Pancreas (tissue), 10 donors: ENCODE measurements around the gene CRADD. TPM values are rescaled to one million over a fixed set of nuclear protein-coding genes. Genes with fewer than 3 reads are reported as not detected.

ENCODE experiments used
- ATAC-seq, 4 donors: fragments of 200-7000 bp; cut with Tn5 transposase; one replicate each; pipeline versions ENCODE4 v1.8.0 to v1.9.1; 2020; ENCODE audit warnings: mild to moderate bottlenecking in 4 of 4, moderate library complexity in 4 of 4
- DNase-seq, 6 donors: peaks; one replicate each; pipeline ENCODE4 v3.0.0-alpha.2; 2020
- FAIRE-seq: peaks from 2 replicates; lab custom pipeline; 2012; peaks lifted over from hg19 to GRCh38; lab: Jason Lieb, UNC
- H3K27ac ChIP-seq, 4 donors: fragments of 200-600 bp; sonication (generic); 1 replicate in 3 of 4; 2 replicates in 1 of 4; pipeline versions ENCODE4 v1.5.0 to v1.8.0; 2020
- H3K27me3 ChIP-seq, 4 donors: fragments of 200-600 bp; one replicate each; pipeline ENCODE4 v1.8.0; 2021
- H3K36me3 ChIP-seq, 3 donors: fragments of 200-600 bp; sonication (generic) in 1 of 3; one replicate each; pipeline versions ENCODE4 v1.5.0 to v1.8.0; 2020 to 2021
- H3K4me1 ChIP-seq, 3 donors: fragments of 200-600 bp; one replicate each; pipeline ENCODE4 v1.8.0; 2021
- H3K4me3 ChIP-seq, 4 donors: fragments of 200-600 bp; sonication (generic) in 2 of 4; one replicate each; pipeline versions ENCODE4 v1.5.0 to v1.8.0; 2020 to 2021
- H3K9me3 ChIP-seq, 4 donors: fragments of 200-600 bp; one replicate each; pipeline ENCODE4 v1.8.0; 2021
- CTCF ChIP-seq, 4 donors: fragments of 200-600 bp; sonication (generic) in 3 of 4; IDR thresholded peaks; one replicate each; pipeline versions ENCODE4 v1.5.0 to v1.8.0; 2021; ENCODE audit warnings: antibody characterized with exemption in 4 of 4
- WGBS, 2 donors: extraction: QIAGEN DNeasy Blood & Tissue Kit; methylation state at CpG; one replicate each; pipeline ENCODE4 v1.1.7; 2013; 5-methylcytosine and 5-hydroxymethylcytosine counted together
- intact Hi-C, 3 donors: fragments of 100-400 bp; cut with DNase I; formaldehyde crosslinking; loops; one replicate each; pipeline versions ENCODE4 v1.11.1 to v1.14.2; 2022
- polyA plus RNA-seq, 2 donors: library from polyadenylated mRNA; stranded (reverse); fragments of 200-250 nt; gene quantifications; one replicate each; pipeline ENCODE4 v1.2.3, GENCODE V29; 2013
- total RNA-seq, 6 donors: library from RNA; stranded (reverse); fragmentation: NEBNext Ultra II Directional in 4 of 6; extraction: Animal tissue kit (Norgen Biotek cat#: 25700) in 4 of 6; gene quantifications; one replicate each; pipeline versions ENCODE4 v1.2.1 to v1.2.4, GENCODE V29; 2021 to 2023
- donor health status: healthy with polysubstance abuse.
- donor health status: DM: no; HTN: no; CAD: no; lungs with moderate emphysema.
- donor health status: DM: no; HTN: no; CAD: no.
- donor health status: control.
- donor health status: control.
- donor health status: Bipolar disorder and iron deficiency.
- donor health status: DM: yes; HTN: yes; CAD: no.
- donor health status: DM: no; HTN: no; CAD: no.
- donor health status: DM: no; HTN: no; CAD: no.
- donor health status: DM: yes; HTN: yes; CAD: no.

CRADD gene
- total and polyA plus RNA-seq, 8 donors, result 5.3 to 12.3 (median 9.2) TPM

GRCh38 chr12:93712200-93712599, 35.0 kb downstream of the CRADD start:
- no peaks in the 10 kb centered on the region for H3K36me3 ChIP-seq
- H3K9me3 ChIP-seq, result no peaks in the 10 kb centered on the region
- H3K4me3 ChIP-seq, result no peak overlapping the region
- intact Hi-C loops, result no loop called here
- WGBS, 2 donors, result 68 to 80% methylated on average over 3 of the region's 3 CpGs
- H3K27ac ChIP-seq, result no peak overlapping the region
- FAIRE-seq, result no peak
- ATAC-seq, result no peak
- TF ChIP-seq CTCF (IDR thresholded peaks at IDR 0.05), result no peak
- H3K4me1 ChIP-seq, result no peaks in the 10 kb centered on the region
- DNase-seq, result no peak
- no peaks in the 10 kb centered on the region for H3K27me3 ChIP-seq

- Histone ChIP-seq H3K9me3 (no peaks in the 10 kb centered on the region), H3K27ac (no peak overlapping the region), H3K4me3 (no peak overlapping the region), H3K4me1 (no peaks in the 10 kb centered on the region), H3K36me3 (no peaks in the 10 kb centered on the region), H3K27me3 (no peaks in the 10 kb centered on the region)
- no peak for FAIRE-seq
- no peak for ATAC-seq
- DNase-seq, result no peak
- intact Hi-C loops, result no loop called here
- WGBS, 2 donors, result 75 to 81% methylated on average over 5 of the region's 5 CpGs
- TF ChIP-seq CTCF (IDR thresholded peaks at IDR 0.05), result no peak
Observed at GRCh38 chr12:93713060-93713459, 35.9 kb downstream of the CRADD start.

GRCh38 chr12:93713800-93714199, 36.6 kb downstream of the CRADD start:
- ATAC-seq (no peak), FAIRE-seq (no peak), DNase-seq (no peak)
- intact Hi-C loops, result no loop called here
- no peak for TF ChIP-seq CTCF (IDR thresholded peaks at IDR 0.05)
- WGBS, 2 donors, result 78 to 86% methylated on average over 4 of the region's 4 CpGs
- H3K4me3 ChIP-seq, result no peak overlapping the region
- H3K9me3 ChIP-seq, result no peaks in the 10 kb centered on the region
- H3K27me3 ChIP-seq, result no peaks in the 10 kb centered on the region
- no peak overlapping the region for H3K27ac ChIP-seq
- H3K4me1 ChIP-seq, result no peaks in the 10 kb centered on the region
- H3K36me3 ChIP-seq, result no peaks in the 10 kb centered on the region

GRCh38 chr12:93714382-93714781, 37.2 kb downstream of the CRADD start:
- intact Hi-C loops, result no loop called here
- ATAC-seq (no peak), DNase-seq (no peak), FAIRE-seq (no peak)
- 80 to 84% methylated on average over 5 of the region's 5 CpGs for WGBS, 2 donors
- H3K4me1 ChIP-seq, result no peaks in the 10 kb centered on the region
- H3K27me3 ChIP-seq, result no peaks in the 10 kb centered on the region
- TF ChIP-seq CTCF (IDR thresholded peaks at IDR 0.05), result no peak
- no peak overlapping the region for H3K27ac ChIP-seq
- H3K4me3 ChIP-seq, result no peak overlapping the region
- no peaks in the 10 kb centered on the region for H3K36me3 ChIP-seq
- no peaks in the 10 kb centered on the region for H3K9me3 ChIP-seq

GRCh38 chr12:93719710-93720109, 42.5 kb downstream of the CRADD start:
- intact Hi-C loops, result no loop called here
- Histone ChIP-seq H3K27me3 (no peaks in the 10 kb centered on the region), H3K4me1 (peaks cover 0 to 7% (median 6%) of the 10 kb centered on the region in 3 donors), H3K27ac (no peak overlapping the region), H3K36me3 (no peaks in the 10 kb centered on the region), H3K9me3 (no peaks in the 10 kb centered on the region), H3K4me3 (no peak overlapping the region)
- no peak for DNase-seq
- 10 to 18% methylated on average over 1 of the region's 1 CpG for WGBS, 2 donors
- no peak for TF ChIP-seq CTCF (IDR thresholded peaks at IDR 0.05)
- ATAC-seq, result no peak
- FAIRE-seq, result no peak
